Astrocyte of the cerebellum (primary cell): ENCODE data around the gene VDAC1.

Experiments
- DNase-seq: peaks from one replicate; pipeline ENCODE4 v3.0.0-alpha.2; 2011; ENCODE audit warnings: low read depth
- H3K4me3 ChIP-seq: 2 replicates; pipeline ENCODE4 v1.5.1; 2011; ENCODE audit warnings: mild to moderate bottlenecking, low read depth, low read length, moderate library complexity
- CTCF ChIP-seq: IDR thresholded peaks from 2 replicates; pipeline ENCODE4 v1.5.1; 2012; ENCODE audit warnings: low read length, low read depth, moderate library complexity, mild to moderate bottlenecking; ENCODE audit errors: missing control alignments
- in situ Hi-C: cut with HindIII; loops from 2 replicates; pipeline ENCODE4 v1.10.0; 2017; ENCODE audit warnings: low sequenced_read_pairs

Gene VDAC1

DNA sequence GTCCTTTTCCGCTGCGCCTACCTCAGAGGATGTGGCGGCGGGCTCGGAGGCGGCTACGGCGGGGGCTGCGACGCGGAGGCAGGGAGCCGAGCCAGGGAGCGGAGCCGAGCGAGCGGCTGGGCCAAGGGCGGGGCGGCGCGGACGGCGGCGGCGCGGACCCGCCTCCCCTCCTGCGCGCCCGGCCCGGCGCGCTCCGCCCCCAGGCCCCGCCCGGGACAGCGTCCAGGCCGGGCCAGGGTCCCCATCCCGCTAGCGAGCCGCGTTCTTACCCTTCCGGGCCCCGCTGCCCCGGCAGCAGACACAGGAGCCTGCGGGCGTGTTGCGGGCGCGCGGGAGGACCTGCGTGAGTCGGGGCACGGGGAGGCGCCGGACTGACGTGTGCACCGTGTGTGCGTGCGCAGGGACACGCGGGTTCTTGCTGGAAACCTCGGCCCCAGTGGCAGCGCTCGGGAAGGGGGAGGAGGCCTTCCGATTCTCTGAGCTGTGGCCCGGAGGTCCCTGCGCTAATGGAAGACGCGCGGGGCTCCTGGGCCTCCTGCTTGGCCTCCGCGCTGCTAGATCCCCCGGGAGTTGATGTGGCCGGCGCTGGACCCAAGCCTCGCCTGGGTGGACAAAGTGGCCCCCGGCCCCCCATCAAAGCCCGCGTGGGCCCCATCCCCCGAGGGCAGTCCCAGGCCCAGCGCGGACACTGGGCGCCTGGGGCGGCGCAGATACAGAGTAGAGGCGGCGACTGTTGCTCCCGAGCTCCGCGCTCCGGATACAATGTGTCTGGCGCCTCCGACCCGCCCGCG, at the start of gene VDAC1:
Gene VDAC1, minus strand, starts transcription at position 350 of the 791 bp plus-strand sequence. CDS start 11,963 bp downstream, outside the sequence.
- TF ChIP-seq CTCF: no peak
- peak within 1 kb of the TSS; percentile 73 for H3K4me3 ChIP-seq
- in situ Hi-C loops: no loop called here
- peak; percentile 51 for DNase-seq

- peak; percentile 32 for DNase-seq
- H3K4me3 ChIP-seq: no peak overlapping the region
- TF ChIP-seq CTCF: no peak
- in situ Hi-C loops: loop anchor here (5.0 kb wide), 1 partner anchor 73 kb away; no protein-coding TSS in a partner anchor
Observed at GRCh38 chr5:134053840-134054338, 49.1 kb upstream of the VDAC1 start.

DNA sequence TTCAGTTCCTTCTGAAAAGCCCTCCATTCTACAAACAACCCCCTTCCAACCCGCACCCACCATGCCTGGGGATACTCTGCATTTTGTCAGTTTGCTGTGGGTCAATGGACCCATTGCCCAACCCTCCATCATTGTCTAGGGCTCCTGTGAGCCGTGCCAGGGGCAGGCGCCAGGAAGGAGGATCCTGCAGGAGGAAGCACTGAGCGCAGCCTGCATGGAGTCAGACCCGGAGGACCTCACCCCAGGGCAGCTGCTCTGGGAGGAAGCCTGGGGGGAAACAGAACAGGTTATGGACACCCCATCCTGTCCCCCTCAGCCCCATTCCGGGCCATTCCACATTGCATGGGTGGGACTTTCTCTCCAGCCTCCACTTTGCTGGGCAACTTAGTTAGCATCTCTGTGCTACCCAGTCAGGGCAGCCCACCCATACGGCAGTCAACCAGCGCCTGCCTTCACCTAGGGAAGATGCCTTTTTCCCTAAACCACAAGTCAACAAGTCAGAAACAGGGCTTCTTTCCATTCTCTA, 48.6 kb upstream of the VDAC1 start:
- in situ Hi-C loops: loop anchor here (5.0 kb wide), 1 partner anchor 74 kb away; no protein-coding TSS in a partner anchor
- H3K4me3 ChIP-seq: no peak overlapping the region
- DNase-seq: no peak
- TF ChIP-seq CTCF: no peak

DNA sequence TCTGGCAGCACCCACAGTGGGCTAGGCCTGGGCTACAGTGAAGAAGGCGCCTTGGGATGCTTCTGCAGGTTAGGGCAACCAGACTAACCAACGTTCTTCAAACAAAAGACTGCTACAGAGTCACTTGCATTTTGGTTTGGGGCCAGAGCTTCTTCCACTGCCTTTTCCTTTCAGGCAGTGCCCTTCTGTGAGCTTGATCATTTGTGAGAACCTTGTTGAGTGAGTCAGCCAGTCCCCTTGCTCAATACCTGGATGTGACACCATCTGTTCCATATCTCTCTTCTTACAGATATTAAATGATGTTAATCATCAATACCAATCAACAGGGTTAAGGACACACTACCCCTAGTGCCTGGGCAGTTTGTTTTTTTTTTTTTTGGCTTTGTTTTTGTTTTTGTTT, 46.5 kb upstream of the VDAC1 start:
- DNase-seq: no peak
- in situ Hi-C loops: loop anchor here (5.0 kb wide), 1 partner anchor 76 kb away; no protein-coding TSS in a partner anchor
- no peak overlapping the region for H3K4me3 ChIP-seq
- TF ChIP-seq CTCF: no peak

DNA sequence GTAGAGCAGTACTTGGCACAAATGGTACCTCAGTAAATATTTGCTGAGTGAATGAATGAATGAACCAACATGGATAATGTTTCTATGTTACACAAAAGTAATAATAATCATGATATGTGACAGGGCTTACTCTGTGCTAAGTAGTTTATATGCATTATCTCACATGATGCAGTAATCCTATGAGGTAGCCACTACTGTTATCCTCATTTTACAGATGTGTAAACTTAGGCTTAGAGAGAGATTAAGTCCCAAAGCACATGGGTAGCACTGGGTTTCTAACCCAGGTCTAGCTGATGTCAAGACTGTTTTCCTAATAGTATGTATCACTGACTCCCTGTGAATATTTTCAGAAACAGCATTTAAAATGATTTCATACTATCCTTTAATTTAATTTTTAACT, 44.1 kb upstream of the VDAC1 start:
- TF ChIP-seq CTCF: no peak
- no peak overlapping the region for H3K4me3 ChIP-seq
- DNase-seq: no peak
- in situ Hi-C loops: loop anchor here (5.0 kb wide), 1 partner anchor 98 kb away; no protein-coding TSS in a partner anchor

DNA sequence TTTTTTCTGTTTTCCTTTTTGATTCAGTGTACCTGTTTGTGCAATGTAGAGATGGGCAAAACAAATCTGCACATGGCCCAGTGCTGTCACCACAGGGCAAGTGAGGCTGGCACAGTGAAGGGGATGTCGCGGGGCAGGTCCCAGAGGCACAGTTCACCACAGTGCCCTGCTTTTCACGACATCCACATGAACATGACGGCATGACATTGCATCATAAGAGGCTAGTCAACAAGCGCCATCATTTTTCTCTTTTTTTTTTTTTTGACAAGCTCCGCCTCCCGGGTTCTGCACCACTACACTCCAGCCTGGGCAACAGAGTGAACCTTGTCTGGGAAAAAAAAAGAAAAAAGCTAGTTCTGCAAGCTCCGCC, 42.9 kb upstream of the VDAC1 start:
- in situ Hi-C loops: loop anchor here (5.0 kb wide), 1 partner anchor 100 kb away; no protein-coding TSS in a partner anchor
- H3K4me3 ChIP-seq: no peak overlapping the region
- no peak for TF ChIP-seq CTCF
- no peak for DNase-seq
